HepG2 (cell line): ENCODE data around the gene WNK2. TPM values are rescaled to one million over a fixed set of nuclear protein-coding genes. Genes with fewer than 3 reads are reported as not detected.

Experiments used
- ATAC-seq: fragments of 200-7000 bp; cut with Tn5 transposase; 3 replicates; pipeline ENCODE4 v1.9.1; 2020; ENCODE audit warnings: mild to moderate bottlenecking, moderate library complexity
- BruUV-seq: library from RNA; stranded (reverse); fragments of 400-500 nt; replicated peaks from 2 replicates; lab custom pipeline; 2021; lab: Mats Ljungman, UMichigan
- CTCF ChIA-PET: fragments of 300-600 bp; formaldehyde crosslinking; extraction: SDS; loops from one replicate; lab custom pipeline; 2021; ENCODE audit warnings: low total read pairs, inconsistent platforms, low intra/inter-chr PET ratio; lab: Yijun Ruan, JAX
- POLR2A ChIA-PET: fragments of 350-600 bp; sonication (Branson Sonifier 250); formaldehyde crosslinking; loops from one replicate; lab custom pipeline; 2020; ENCODE audit warnings: antibody characterized with exemption, inconsistent platforms; lab: Yijun Ruan, JAX
- DNase-seq: peaks from one replicate; pipeline ENCODE4 v3.0.0-alpha.2; 2015; ENCODE audit warnings: low spot score
- FAIRE-seq: peaks from 3 replicates; lab custom pipeline; 2011; peaks lifted over from hg19 to GRCh38; lab: Jason Lieb, UNC
- H2AFZ ChIP-seq: one replicate; pipeline ENCODE4 v1.6.1; 2011; ENCODE audit warnings: low read length, inconsistent platforms
- H3K27ac ChIP-seq: fragments of 300-600 bp; 3 replicates; pipeline ENCODE4 v1.8.0; 2011; ENCODE audit warnings: mixed run types, mild to moderate bottlenecking, mixed read lengths, low read length, inconsistent platforms; ENCODE audit not compliant: insufficient read depth; ENCODE audit errors: extremely low read length
- H3K27me3 ChIP-seq, 2 experiments: fragments of 200-600 bp in 1 of 2; 2 replicates in 1 of 2; 3 replicates in 1 of 2; pipeline versions ENCODE4 v1.6.0 to v1.8.0; 2011; ENCODE audit warnings: low read length in 2 of 2, mild to moderate bottlenecking in 2 of 2, moderate library complexity in 2 of 2, inconsistent platforms in 1 of 2; ENCODE audit not compliant: insufficient read depth in 2 of 2, control insufficient read depth in 1 of 2
- H3K36me3 ChIP-seq, 2 experiments: fragments of 200-600 bp in 1 of 2; replicated peaks in 1 of 2; 2 replicates in 1 of 2; 3 replicates in 1 of 2; pipeline versions ENCODE4 v1.5.1 to v1.8.0; 2011; ENCODE audit warnings: low read length in 2 of 2, inconsistent platforms in 1 of 2; ENCODE audit not compliant: insufficient read depth in 2 of 2, control insufficient read depth in 1 of 2
- H3K4me1 ChIP-seq: 2 replicates; pipeline ENCODE4 v1.5.1; 2012; ENCODE audit warnings: low read length, inconsistent platforms; ENCODE audit not compliant: insufficient read depth
- H3K4me2 ChIP-seq: 2 replicates; pipeline ENCODE4 v1.6.0; 2011; ENCODE audit warnings: low read depth, low read length, inconsistent platforms
- H3K4me3 ChIP-seq, 3 experiments: fragments of 200-600 bp in 1 of 3; sonication (generic), shearing (Covaris generic) in 1 of 3; replicated peaks in 1 of 3; 2 replicates each; pipeline ENCODE4 v1.5.1; 2011 to 2016; ENCODE audit warnings: low read length in 3 of 3, inconsistent platforms in 2 of 3, low read depth in 2 of 3, mild to moderate bottlenecking in 2 of 3, control low read depth in 1 of 3, mixed read lengths in 1 of 3; ENCODE audit not compliant: insufficient read depth in 1 of 3
- H3K79me2 ChIP-seq: one replicate; pipeline ENCODE4 v1.6.1; 2011; ENCODE audit warnings: low read length, inconsistent platforms; ENCODE audit not compliant: insufficient read depth
- H3K9ac ChIP-seq: 2 replicates; pipeline ENCODE4 v1.6.0; 2011; ENCODE audit warnings: mild to moderate bottlenecking, low read depth, low read length, inconsistent platforms; ENCODE audit not compliant: insufficient read depth
- H3K9me3 ChIP-seq: 2 replicates; pipeline ENCODE4 v1.5.1; 2012; ENCODE audit warnings: mild to moderate bottlenecking, low read length
- H4K20me1 ChIP-seq: 2 replicates; pipeline ENCODE4 v1.6.0; 2011; ENCODE audit warnings: inconsistent platforms, mild to moderate bottlenecking, low read length, moderate library complexity; ENCODE audit not compliant: insufficient read depth
- KDM5A ChIP-seq: fragments of 200-600 bp; sonication (generic); IDR thresholded peaks from 2 replicates; pipeline ENCODE4 v1.7.0; 2018; ENCODE audit warnings: antibody characterized with exemption, mild to moderate bottlenecking, low read length, borderline replicate concordance
- ZKSCAN5 ChIP-seq: sonication (generic); formaldehyde crosslinking; IDR thresholded peaks from 2 replicates; pipeline ENCODE4 v1.5.1; 2020; ENCODE audit warnings: mild to moderate bottlenecking, missing genetic modification reagents
- ZNF33A ChIP-seq: sonication (generic); formaldehyde crosslinking; IDR thresholded peaks from 2 replicates; pipeline ENCODE4 v1.5.1; 2020; ENCODE audit warnings: missing genetic modification reagents, mild to moderate bottlenecking, moderate library complexity, borderline replicate concordance
- WGBS: methylation state at CpG from one replicate; pipeline ENCODE4 v1.1.6; 2017; ENCODE audit warnings: low lambda C conversion rate; 5-methylcytosine and 5-hydroxymethylcytosine counted together
- in situ Hi-C: cut with HindIII; loops from 2 replicates; pipeline ENCODE4 v1.10.0; 2017; ENCODE audit warnings: low pct_unique_long_range_greater_than_20kb; ENCODE audit not compliant: extremely low pct_ligation_motif_present
- intact Hi-C: fragments of 100-400 bp; cut with micrococcal nuclease; formaldehyde crosslinking; loops from one replicate; pipeline ENCODE4 v1.10.0; 2022; ENCODE audit not compliant: unreplicated experiment
- polyA plus RNA-seq, 8 experiments: library from polyadenylated mRNA; depleted of rRNA in 3 of 8; stranded (reverse) in 7 of 8; unstranded in 1 of 8; fragments of >200 nt; fragmentation: Illumina TruSeq in 4 of 8; extraction: Trizol in 4 of 8; gene quantifications; 2 replicates each; pipeline versions ENCODE4 v1.2.1 to v1.2.3, GENCODE V29; 2011 to 2016; ENCODE audit warnings: low read depth in 4 of 8, missing spikeins in 1 of 8, mixed read lengths in 1 of 8; ENCODE audit not compliant: insufficient read depth in 1 of 8
- total RNA-seq, 5 experiments: library from RNA; depleted of rRNA; stranded (reverse); fragments of >200 nt; fragmentation: Illumina TruSeq; extraction: Trizol; gene quantifications; 2 replicates each; pipeline ENCODE4 v1.2.3, GENCODE V29; 2016; ENCODE audit warnings: low read depth in 1 of 5
- TF ChIP-seq, protein P1 (sequence below): sonication (generic); formaldehyde crosslinking; IDR thresholded peaks from 2 replicates; pipeline ENCODE4 v1.4.0; 2020; ENCODE audit warnings: missing genetic modification reagents, borderline replicate concordance

Gene WNK2
- total and polyA plus RNA-seq, 2 of the 13 experiments (the other 11 are each of a cell fraction or from before 2014, with no cell fraction given) = 10.5 to 12.0 TPM

GRCh38 chr9:93137362-93137761 is 46.6 kb upstream of the WNK2 start:
- H3K36me3 ChIP-seq = no peaks in the 10 kb centered on the region
- H3K9ac ChIP-seq = no peak overlapping the region
- no peak overlapping the region; a peak in 1 of 6 replicates for H3K4me3 ChIP-seq
- no peak overlapping the region for H3K27ac ChIP-seq
- WGBS = 43% methylated on average over 5 of the region's 11 CpGs
- peak overlapping the region; percentile 39; the same call in 1 of the 2 replicates for H3K4me2 ChIP-seq
- CTCF ChIA-PET = no interaction called here
- in situ Hi-C loops = no loop called here
- no TSS peak for BruUV-seq
- H3K4me1 ChIP-seq = peaks cover 74% of the 10 kb centered on the region
- no peak for TF ChIP-seq ZNF33A (CRISPR knock-in tag)
- no peak for TF ChIP-seq KDM5A
- no peak for TF ChIP-seq ZKSCAN5 (CRISPR knock-in tag)
- TF ChIP-seq, protein P1, sequence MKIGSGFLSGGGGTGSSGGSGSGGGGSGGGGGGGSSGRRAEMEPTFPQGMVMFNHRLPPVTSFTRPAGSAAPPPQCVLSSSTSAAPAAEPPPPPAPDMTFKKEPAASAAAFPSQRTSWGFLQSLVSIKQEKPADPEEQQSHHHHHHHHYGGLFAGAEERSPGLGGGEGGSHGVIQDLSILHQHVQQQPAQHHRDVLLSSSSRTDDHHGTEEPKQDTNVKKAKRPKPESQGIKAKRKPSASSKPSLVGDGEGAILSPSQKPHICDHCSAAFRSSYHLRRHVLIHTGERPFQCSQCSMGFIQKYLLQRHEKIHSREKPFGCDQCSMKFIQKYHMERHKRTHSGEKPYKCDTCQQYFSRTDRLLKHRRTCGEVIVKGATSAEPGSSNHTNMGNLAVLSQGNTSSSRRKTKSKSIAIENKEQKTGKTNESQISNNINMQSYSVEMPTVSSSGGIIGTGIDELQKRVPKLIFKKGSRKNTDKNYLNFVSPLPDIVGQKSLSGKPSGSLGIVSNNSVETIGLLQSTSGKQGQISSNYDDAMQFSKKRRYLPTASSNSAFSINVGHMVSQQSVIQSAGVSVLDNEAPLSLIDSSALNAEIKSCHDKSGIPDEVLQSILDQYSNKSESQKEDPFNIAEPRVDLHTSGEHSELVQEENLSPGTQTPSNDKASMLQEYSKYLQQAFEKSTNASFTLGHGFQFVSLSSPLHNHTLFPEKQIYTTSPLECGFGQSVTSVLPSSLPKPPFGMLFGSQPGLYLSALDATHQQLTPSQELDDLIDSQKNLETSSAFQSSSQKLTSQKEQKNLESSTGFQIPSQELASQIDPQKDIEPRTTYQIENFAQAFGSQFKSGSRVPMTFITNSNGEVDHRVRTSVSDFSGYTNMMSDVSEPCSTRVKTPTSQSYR (CRISPR knock-in tag) = no peak
- FAIRE-seq = no peak
- H3K27me3 ChIP-seq = peaks cover 3 to 6% of the 10 kb centered on the region in 2 experiments; a peak in 1 of 5 replicates
- intact Hi-C loops = no loop called here
- H2AFZ ChIP-seq = no peak overlapping the region
- ATAC-seq = no peak
- POLR2A ChIA-PET = no interaction called here
- no peaks in the 10 kb centered on the region for H3K9me3 ChIP-seq
- no peaks in the 10 kb centered on the region for H4K20me1 ChIP-seq
- DNase-seq = no peak
- peaks cover 12% of the 10 kb centered on the region for H3K79me2 ChIP-seq
